HG02973 (cell line): ENCODE results near the gene LIPT1.
"Not testable (repeated sequence)": the region's sequence is repeated elsewhere in the genome, so short reads cannot be mapped to it uniquely, and the experiment has no call there.

Source experiments
- ATAC-seq: cut with Tn5 transposase; IDR thresholded peaks from one replicate; pipeline ENCODE4 v1.9.1; 2021; ENCODE audit warnings: moderate library complexity; ENCODE audit not compliant: unreplicated experiment

The LIPT1 gene

GRCh38 chr2:99171377-99172140 lies 16.8 kb downstream of the LIPT1 start:
- ATAC-seq, result no peak

- ATAC-seq, result peak; percentile 89
Observed at GRCh38 chr2:99180755-99181623, 26.2 kb downstream of the LIPT1 start, which contains the start of the genes MITD1 and MRPL30. Gene MITD1 (minus strand): TSS chr2:99181058. CDS start chr2:99180981, 77 bp downstream. Gene MRPL30 (plus strand): TSS chr2:99181184. CDS start chr2:99186204, 5,020 bp downstream.

GRCh38 chr2:99181624-99182000 lies 26.8 kb downstream of the LIPT1 start:
- no peak for ATAC-seq

- ATAC-seq, result no peak
Observed at GRCh38 chr2:99183025-99183424, 28.3 kb downstream of the LIPT1 start.

GRCh38 chr2:99184811-99185210 lies 30.0 kb downstream of the LIPT1 start:
- ATAC-seq, result no peak

- no peak for ATAC-seq
Observed at GRCh38 chr2:99187011-99187410, 32.2 kb downstream of the LIPT1 start.

GRCh38 chr2:99188357-99188756 lies 33.6 kb downstream of the LIPT1 start:
- ATAC-seq, result no peak

GRCh38 chr2:99190548-99190947 lies 35.8 kb downstream of the LIPT1 start:
- ATAC-seq, result no peak

GRCh38 chr2:99192364-99192763 lies 37.6 kb downstream of the LIPT1 start:
- ATAC-seq, result not testable (repeated sequence)

GRCh38 chr2:99198103-99198841 lies 43.5 kb downstream of the LIPT1 start:
- ATAC-seq, result no peak

- ATAC-seq, result no peak
Observed at GRCh38 chr2:99200076-99200800, 45.5 kb downstream of the LIPT1 start.

- no peak for ATAC-seq
Observed at GRCh38 chr2:99201959-99202678, 47.4 kb downstream of the LIPT1 start.

GRCh38 chr2:99205491-99205890 lies 50.7 kb downstream of the LIPT1 start:
- no peak for ATAC-seq
